K562 (cell line): ENCODE results near the gene LOC128125822.

Experiments
- ARID4B ChIP-seq: sonication (generic); formaldehyde crosslinking; IDR thresholded peaks from 2 replicates; pipeline ENCODE4 v1.8.0; 2022; ENCODE audit warnings: mild to moderate bottlenecking, missing genetic modification reagents
- BRF2 ChIP-seq: IDR thresholded peaks from 3 replicates; pipeline ENCODE4 v1.6.1; 2011; ENCODE audit warnings: borderline replicate concordance, mild to moderate bottlenecking; ENCODE audit not compliant: insufficient read length, insufficient read depth
- HLTF ChIP-seq: fragments of 450-650 bp; IDR thresholded peaks from 2 replicates; pipeline ENCODE4 v1.6.1; 2016
- KLF6 ChIP-seq: fragments of 250-450 bp; sonication (Bioruptor Pico); IDR thresholded peaks from 2 replicates; pipeline ENCODE4 v1.4.0; 2020; ENCODE audit warnings: mild to moderate bottlenecking, moderate library complexity, borderline replicate concordance
- MYNN ChIP-seq, 2 experiments: sonication (generic); formaldehyde crosslinking in 1 of 2; IDR thresholded peaks; 2 replicates each; pipeline versions ENCODE4 v1.5.0 to v1.6.1; 2016 to 2020; ENCODE audit warnings: antibody characterized with exemption in 1 of 2, missing genetic modification reagents in 1 of 2
- NR2F6 ChIP-seq: fragments of 450-650 bp; formaldehyde crosslinking; IDR thresholded peaks from 2 replicates; pipeline ENCODE4 v1.4.0; 2020; ENCODE audit warnings: mild to moderate bottlenecking
- PRMT5 ChIP-seq: sonication (generic); formaldehyde crosslinking; IDR thresholded peaks from 2 replicates; pipeline ENCODE4 v1.5.0; 2020; ENCODE audit warnings: missing genetic modification reagents
- TCFL5 ChIP-seq: fragments of 250-450 bp; sonication (Bioruptor Pico); conservative IDR thresholded peaks from 2 replicates; pipeline ENCODE4 v1.6.1; 2021; ENCODE audit warnings: mild to moderate bottlenecking, moderate library complexity, matching md5 sums
- THAP7 ChIP-seq: fragments of 250-450 bp; sonication (Bioruptor Pico); IDR thresholded peaks from 2 replicates; pipeline ENCODE4 v1.5.0; 2021
- ZFP91 ChIP-seq: sonication (generic); formaldehyde crosslinking; IDR thresholded peaks from 2 replicates; pipeline ENCODE4 v1.8.0; 2022; ENCODE audit warnings: mild to moderate bottlenecking, missing genetic modification reagents
- ZNF407 ChIP-seq: fragments of 450-650 bp; IDR thresholded peaks from 2 replicates; pipeline ENCODE4 v1.6.1; 2016; ENCODE audit warnings: low read depth

Gene LOC128125822

GRCh38 chr6:63572044-63572746 lies at the start of gene LOC128125822, which contains the start of gene PTP4A1 (continued):
- no peak for TF ChIP-seq ZNF407
- no peak; the same call in 1 of the 2 replicates for TF ChIP-seq KLF6 (CRISPR knock-in tag)
- TF ChIP-seq ZFP91 (CRISPR knock-in tag): no peak
- no peak for TF ChIP-seq TCFL5 (CRISPR knock-in tag)
- 0 out of 2 replicates have a peak, but pooled peaks have one; percentile 56 for TF ChIP-seq THAP7 (CRISPR knock-in tag)
- TF ChIP-seq NR2F6 (CRISPR knock-in tag): no peak
- TF ChIP-seq PRMT5 (CRISPR knock-in tag): no peak
- TF ChIP-seq HLTF: no peak
- no peak for TF ChIP-seq ARID4B
- no peak for TF ChIP-seq BRF2
- TF ChIP-seq MYNN (IDR thresholded peaks at IDR 0.05): no peak
- TF ChIP-seq MYNN (CRISPR knock-in tag; IDR thresholded peaks at IDR 0.05): no peak
